Fibroblast of lung (primary cell): ENCODE results near the gene MYO1E. TPM values are rescaled to one million over a fixed set of nuclear protein-coding genes. Genes with fewer than 3 reads are reported as not detected.

Experiments used
- DNase-seq, 2 donors: peaks; one replicate each; pipeline versions ENCODE4 v3.0.0 to v3.0.0-alpha.2; 2010; ENCODE audit warnings: low read depth in 2 of 2
- H2AFZ ChIP-seq: 2 replicates; pipeline ENCODE4 v1.5.1; 2012; ENCODE audit warnings: low read length, control low read depth, inconsistent platforms
- H3K27ac ChIP-seq: 2 replicates; pipeline ENCODE4 v1.5.1; 2011; ENCODE audit warnings: low read length, control low read depth; ENCODE audit not compliant: insufficient read depth
- H3K27me3 ChIP-seq: 2 replicates; pipeline ENCODE4 v1.5.1; 2011; ENCODE audit warnings: mild to moderate bottlenecking, low read length; ENCODE audit not compliant: control insufficient read depth, insufficient read depth
- H3K36me3 ChIP-seq: 2 replicates; pipeline ENCODE4 v1.5.1; 2011; ENCODE audit warnings: low read length; ENCODE audit not compliant: control insufficient read depth, insufficient read depth
- H3K4me1 ChIP-seq: 2 replicates; pipeline ENCODE4 v1.5.1; 2011; ENCODE audit warnings: low read length; ENCODE audit not compliant: control insufficient read depth, insufficient read depth; ENCODE audit errors: extremely low read depth
- H3K4me2 ChIP-seq: 2 replicates; pipeline ENCODE4 v1.5.1; 2011; ENCODE audit warnings: low read length, control low read depth; ENCODE audit not compliant: insufficient read depth; ENCODE audit errors: extremely low read depth
- H3K4me3 ChIP-seq, 4 experiments: fragments of 200-600 bp in 1 of 4; sonication (generic) in 1 of 4; replicated peaks in 1 of 4; 2 replicates each; pipeline ENCODE4 v1.5.1; 2011 to 2016; ENCODE audit warnings: low read length in 4 of 4, low read depth in 3 of 4, mild to moderate bottlenecking in 3 of 4, control low read depth in 2 of 4, inconsistent platforms in 1 of 4, mixed read lengths in 1 of 4; ENCODE audit not compliant: insufficient read depth in 1 of 4; ENCODE audit errors: control extremely low read depth in 1 of 4
- H3K79me2 ChIP-seq: 2 replicates; pipeline ENCODE4 v1.5.1; 2012; ENCODE audit warnings: mild to moderate bottlenecking, low read length, inconsistent platforms; ENCODE audit not compliant: control insufficient read depth, insufficient read depth
- H3K9ac ChIP-seq: 2 replicates; pipeline ENCODE4 v1.5.1; 2011; ENCODE audit warnings: mild to moderate bottlenecking, low read length, control low read depth; ENCODE audit not compliant: insufficient read depth
- H3K9me3 ChIP-seq: 2 replicates; pipeline ENCODE4 v1.5.1; 2012; ENCODE audit warnings: low read depth, low read length; ENCODE audit not compliant: control insufficient read depth, insufficient read depth
- H4K20me1 ChIP-seq: 2 replicates; pipeline ENCODE4 v1.5.1; 2011; ENCODE audit warnings: low read length; ENCODE audit not compliant: control insufficient read depth, insufficient read depth; ENCODE audit errors: extremely low read depth
- EZH2 ChIP-seq: IDR thresholded peaks from 2 replicates; pipeline ENCODE4 v1.5.1; 2012; ENCODE audit warnings: low read length, control low read depth, mild to moderate bottlenecking; ENCODE audit errors: missing control alignments
- polyA plus RNA-seq, 2 donors: library from polyadenylated mRNA; depleted of rRNA in 1 of 2; stranded (reverse) in 1 of 2; unstranded in 1 of 2; fragments of >200 nt; gene quantifications; 2 replicates each; pipeline ENCODE4 v1.2.1, GENCODE V29; 2011 to 2012; ENCODE audit warnings: missing spikeins in 1 of 2
- total RNA-seq: library from RNA; depleted of rRNA; stranded (reverse); fragments of >200 nt; gene quantifications from 2 replicates; pipeline ENCODE4 v1.2.1, GENCODE V29; 2014
- TF ChIP-seq, protein P1 (sequence below), 2 donors: IDR thresholded peaks in 1 of 2; conservative IDR thresholded peaks in 1 of 2; 1 replicate in 1 of 2; 2 replicates in 1 of 2; pipeline ENCODE4 v1.5.1; 2011 to 2012; ENCODE audit warnings: low read length in 2 of 2, control low read depth in 1 of 2, inconsistent platforms in 1 of 2, low read depth in 1 of 2, mild to moderate bottlenecking in 1 of 2

Gene MYO1E
- total and polyA plus RNA-seq, 2 donors (not counting 1 experiment from before 2014, with no cell fraction given): 27.6 to 84.0 TPM

DNA sequence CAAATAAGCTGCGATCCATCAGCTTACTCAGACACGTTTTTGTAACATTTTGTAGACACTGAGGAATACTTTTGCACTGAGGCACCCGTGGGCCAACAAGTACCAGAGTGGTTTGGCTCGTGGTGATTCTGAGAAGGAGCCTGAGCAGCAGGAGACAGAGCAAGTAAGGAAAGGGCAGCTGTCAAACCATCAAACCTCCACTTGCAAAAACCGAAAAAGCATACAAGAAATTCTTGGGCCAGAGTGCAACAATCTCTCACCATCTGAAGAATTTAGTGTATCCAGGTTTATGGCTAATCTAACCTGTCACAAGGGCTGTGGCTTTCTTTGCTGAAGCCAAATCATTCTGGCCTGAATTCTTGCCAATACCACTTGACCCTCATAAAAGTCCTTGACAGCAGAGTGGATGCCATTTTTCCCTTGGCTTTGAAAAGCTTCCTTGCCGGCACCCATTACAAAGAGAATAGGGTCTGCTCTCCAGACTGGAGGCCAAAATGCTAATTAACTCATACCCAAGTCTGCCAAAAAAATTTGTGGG is 56.7 kb downstream of the MYO1E start:
- Histone ChIP-seq H3K79me2 (peaks cover 54% of the 10 kb centered on the region), H3K36me3 (no peaks in the 10 kb centered on the region), H2AFZ (no peak overlapping the region), H3K27me3 (no peaks in the 10 kb centered on the region), H4K20me1 (no peaks in the 10 kb centered on the region), H3K9me3 (no peaks in the 10 kb centered on the region), H3K4me1 (peaks cover 8% of the 10 kb centered on the region), H3K4me3 (no peak overlapping the region), H3K9ac (no peak overlapping the region), H3K27ac (peak overlapping the region; percentile 16), H3K4me2 (no peak overlapping the region)
- peak in 1 of 2 donors; percentile 96 for DNase-seq
- TF ChIP-seq EZH2: no peak
- TF ChIP-seq, protein P1, sequence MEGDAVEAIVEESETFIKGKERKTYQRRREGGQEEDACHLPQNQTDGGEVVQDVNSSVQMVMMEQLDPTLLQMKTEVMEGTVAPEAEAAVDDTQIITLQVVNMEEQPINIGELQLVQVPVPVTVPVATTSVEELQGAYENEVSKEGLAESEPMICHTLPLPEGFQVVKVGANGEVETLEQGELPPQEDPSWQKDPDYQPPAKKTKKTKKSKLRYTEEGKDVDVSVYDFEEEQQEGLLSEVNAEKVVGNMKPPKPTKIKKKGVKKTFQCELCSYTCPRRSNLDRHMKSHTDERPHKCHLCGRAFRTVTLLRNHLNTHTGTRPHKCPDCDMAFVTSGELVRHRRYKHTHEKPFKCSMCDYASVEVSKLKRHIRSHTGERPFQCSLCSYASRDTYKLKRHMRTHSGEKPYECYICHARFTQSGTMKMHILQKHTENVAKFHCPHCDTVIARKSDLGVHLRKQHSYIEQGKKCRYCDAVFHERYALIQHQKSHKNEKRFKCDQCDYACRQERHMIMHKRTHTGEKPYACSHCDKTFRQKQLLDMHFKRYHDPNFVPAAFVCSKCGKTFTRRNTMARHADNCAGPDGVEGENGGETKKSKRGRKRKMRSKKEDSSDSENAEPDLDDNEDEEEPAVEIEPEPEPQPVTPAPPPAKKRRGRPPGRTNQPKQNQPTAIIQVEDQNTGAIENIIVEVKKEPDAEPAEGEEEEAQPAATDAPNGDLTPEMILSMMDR (conservative IDR thresholded peaks at IDR 0.05 in 1 of 2, IDR thresholded peaks at IDR 0.05 in 1 of 2; ENCODE audit: low read depth in 1 of 2, low read length in 2 of 2): no peak

DNA sequence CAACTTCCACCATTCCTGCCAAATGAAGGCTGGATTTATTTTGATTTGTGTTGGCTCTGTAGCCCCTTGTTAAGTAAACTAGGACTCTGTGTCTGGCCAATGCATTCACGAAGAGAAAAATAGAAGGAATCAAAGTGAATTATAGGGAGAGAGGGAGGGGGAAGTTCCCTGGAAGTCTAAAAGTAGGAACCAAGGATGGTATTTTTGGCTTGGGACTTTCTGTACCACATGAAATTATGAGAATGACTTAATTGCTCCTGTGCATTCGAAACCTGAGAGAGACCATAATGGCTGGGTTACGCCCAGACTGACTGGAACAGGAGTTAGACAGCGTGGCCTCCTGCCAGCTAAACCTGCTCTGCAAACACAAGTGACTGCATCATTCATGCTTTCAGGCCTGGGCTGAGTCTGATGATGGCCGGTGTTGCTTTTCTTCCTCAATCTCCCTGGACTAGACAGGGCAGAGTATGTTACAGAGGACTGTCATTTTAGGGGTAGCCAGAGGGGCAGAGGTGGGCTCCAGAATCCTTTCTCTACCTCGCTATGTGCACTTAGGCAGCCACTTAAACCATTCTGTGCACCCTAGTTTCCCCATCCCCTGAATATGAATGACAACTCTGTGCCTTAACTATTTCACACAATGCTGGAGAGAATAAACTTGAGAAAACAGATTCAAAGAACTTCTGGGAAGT is 58.9 kb downstream of the MYO1E start:
- H4K20me1 ChIP-seq: no peaks in the 10 kb centered on the region
- H3K9ac ChIP-seq: no peak overlapping the region
- H3K27ac ChIP-seq: no peak overlapping the region
- TF ChIP-seq EZH2: no peak
- TF ChIP-seq, protein P1 (conservative IDR thresholded peaks at IDR 0.05 in 1 of 2, IDR thresholded peaks at IDR 0.05 in 1 of 2; ENCODE audit: low read depth in 1 of 2, low read length in 2 of 2): no peak
- H3K4me3 ChIP-seq: no peak overlapping the region
- peaks cover 58% of the 10 kb centered on the region for H3K79me2 ChIP-seq
- H3K36me3 ChIP-seq: no peaks in the 10 kb centered on the region
- no peak overlapping the region for H2AFZ ChIP-seq
- H3K4me1 ChIP-seq: peaks cover 8% of the 10 kb centered on the region
- H3K4me2 ChIP-seq: no peak overlapping the region
- peak; percentile 54 to 83 for DNase-seq
- no peaks in the 10 kb centered on the region for H3K27me3 ChIP-seq
- H3K9me3 ChIP-seq: no peaks in the 10 kb centered on the region

DNA sequence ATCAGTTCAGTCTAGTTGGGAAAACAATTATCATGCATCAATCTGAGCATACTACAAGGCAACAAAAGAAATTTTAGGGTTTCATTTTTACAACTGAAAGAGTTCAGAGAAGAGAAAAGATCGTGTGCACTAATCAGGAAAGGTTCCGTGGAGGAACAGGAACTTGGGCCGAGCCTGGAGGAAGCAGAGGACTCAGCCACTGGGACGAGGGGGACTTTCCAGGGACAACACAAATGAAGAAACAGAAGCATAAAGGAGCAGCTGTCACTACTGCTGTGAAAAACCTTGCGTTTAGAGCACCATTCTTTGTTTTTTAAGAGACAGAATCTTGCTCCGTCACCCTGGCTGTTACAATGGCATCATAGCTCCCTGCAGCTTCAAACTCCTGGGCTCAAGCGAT is 60.5 kb downstream of the MYO1E start:
- no peak for DNase-seq
- Histone ChIP-seq H3K36me3 (no peaks in the 10 kb centered on the region), H3K9ac (no peak overlapping the region), H3K27ac (no peak overlapping the region), H3K27me3 (no peaks in the 10 kb centered on the region), H3K4me1 (peaks cover 9% of the 10 kb centered on the region), H3K79me2 (peaks cover 45% of the 10 kb centered on the region), H4K20me1 (no peaks in the 10 kb centered on the region), H3K4me3 (no peak overlapping the region), H3K4me2 (no peak overlapping the region), H2AFZ (no peak overlapping the region), H3K9me3 (no peaks in the 10 kb centered on the region)
- TF ChIP-seq, protein P1 (conservative IDR thresholded peaks at IDR 0.05 in 1 of 2, IDR thresholded peaks at IDR 0.05 in 1 of 2; ENCODE audit: low read depth in 1 of 2, low read length in 2 of 2): no peak
- TF ChIP-seq EZH2: no peak
